Lung (tissue), 12 donors: ENCODE data around the gene FGD5. TPM values are rescaled to one million over a fixed set of nuclear protein-coding genes. Genes with fewer than 3 reads are reported as not detected.

Experiments
- ATAC-seq: fragments of 200-7000 bp; cut with Tn5 transposase; one replicate; pipeline ENCODE4 v1.9.1; 2020; ENCODE audit warnings: moderate number of reproducible peaks; ENCODE audit not compliant: insufficient read depth, low FRiP score
- DNase-seq, 3 donors: peaks; one replicate each; pipeline ENCODE4 v3.0.0-alpha.2; 2013 to 2017
- H3K27ac ChIP-seq, 2 donors: one replicate each; pipeline ENCODE4 v1.5.1; 2013; ENCODE audit warnings: mild to moderate bottlenecking in 2 of 2, moderate library complexity in 2 of 2, control low read depth in 1 of 2, inconsistent platforms in 1 of 2, low read depth in 1 of 2, low read length in 1 of 2
- H3K27me3 ChIP-seq, 3 donors: one replicate each; pipeline ENCODE4 v1.5.1; 2013; ENCODE audit warnings: low read length in 2 of 3; ENCODE audit not compliant: control insufficient read depth in 3 of 3, insufficient read depth in 3 of 3
- H3K36me3 ChIP-seq, 4 donors: one replicate each; pipeline ENCODE4 v1.5.1; 2013; ENCODE audit warnings: low read length in 4 of 4, mild to moderate bottlenecking in 1 of 4, moderate library complexity in 1 of 4; ENCODE audit not compliant: control insufficient read depth in 4 of 4, insufficient read depth in 4 of 4
- H3K4me1 ChIP-seq, 5 donors: one replicate each; pipeline ENCODE4 v1.5.1; 2013; ENCODE audit warnings: low read length in 5 of 5, mild to moderate bottlenecking in 2 of 5, moderate library complexity in 1 of 5; ENCODE audit not compliant: control insufficient read depth in 5 of 5, insufficient read depth in 5 of 5
- H3K4me3 ChIP-seq: one replicate; pipeline ENCODE4 v1.5.1; 2013; ENCODE audit warnings: mild to moderate bottlenecking, control low read depth, moderate library complexity
- H3K9ac ChIP-seq, 2 donors: one replicate each; pipeline ENCODE4 v1.5.1; 2013; ENCODE audit warnings: low read length in 2 of 2, control low read depth in 1 of 2; ENCODE audit not compliant: insufficient read depth in 1 of 2
- H3K9me3 ChIP-seq, 4 donors: one replicate each; pipeline ENCODE4 v1.5.1; 2013; ENCODE audit warnings: low read length in 3 of 4, mild to moderate bottlenecking in 1 of 4, moderate library complexity in 1 of 4; ENCODE audit not compliant: control insufficient read depth in 4 of 4, insufficient read depth in 3 of 4
- CTCF ChIP-seq: IDR thresholded peaks from 2 replicates; pipeline ENCODE4 v1.5.1; 2012; ENCODE audit warnings: mild to moderate bottlenecking; ENCODE audit errors: control extremely low read depth, extremely low read depth
- WGBS, 2 donors: extraction: QIAGEN DNeasy Blood & Tissue Kit; methylation state at CpG; one replicate each; pipeline ENCODE4 v1.1.7; 2013; 5-methylcytosine and 5-hydroxymethylcytosine counted together
- polyA plus RNA-seq, 2 donors: library from polyadenylated mRNA; stranded (reverse); fragments of 200-250 nt; gene quantifications; one replicate each; pipeline ENCODE4 v1.2.1, GENCODE V29; 2013
- total RNA-seq, 2 donors: library from RNA; depleted of rRNA in 1 of 2; stranded (reverse); fragments of >200 nt in 1 of 2; gene quantifications; one replicate each; pipeline ENCODE4 v1.2.1, GENCODE V29; 2014 to 2021
- donor health status: control.
- donor health status: control.
- donor health status: Bipolar disorder and iron deficiency.
- donor health status: healthy.
- donor health status: DM: yes; HTN: yes; CAD: no.

Gene FGD5
- total and polyA plus RNA-seq, 4 donors, result 14.6 to 58.5 (median 32.2) TPM

- Histone ChIP-seq H3K9ac (no peak overlapping the region), H3K27me3 (no peaks in the 10 kb centered on the region), H3K4me3 (no peak overlapping the region), H3K27ac (no peak overlapping the region), H3K4me1 (peaks cover 0 to 4% (median 1%) of the 10 kb centered on the region in 5 donors), H3K9me3 (no peaks in the 10 kb centered on the region), H3K36me3 (no peaks in the 10 kb centered on the region)
- no peak for TF ChIP-seq CTCF
- no peak for DNase-seq
- WGBS, 2 donors, result 50 to 74% methylated on average over 4 of the region's 4 CpGs
- ATAC-seq, result no peak
These were observed 161.9 kb downstream of the FGD5 start for GRCh38 chr3:14980689-14981088.

Other genes starting within 250 kb of the FGD5 start
- 10 to 100 TPM; 17.1 to 25.0 TPM for gene CCDC174, start 167.2 kb upstream of the FGD5 start, total RNA-seq
- gene CCDC174, start 167.2 kb upstream of the FGD5 start, polyA plus RNA-seq, result 10 to 100 TPM; 11.7 to 22.3 TPM
- under 1 TPM; 0.12 to 0.14 TPM for gene C3orf20, start 143.8 kb upstream of the FGD5 start, total RNA-seq
- under 1 TPM in 1 of 2 donors, not detected in 1; 0.03 TPM for gene C3orf20, start 143.8 kb upstream of the FGD5 start, polyA plus RNA-seq
- gene NR2C2, start 128.6 kb downstream of the FGD5 start, total RNA-seq, result 10 to 100 TPM; 39.3 to 71.0 TPM
- gene NR2C2, start 128.6 kb downstream of the FGD5 start, polyA plus RNA-seq, result 10 to 100 TPM in 1 of 2 donors, 1 to 10 TPM in 1; 9.2 to 10.4 TPM
- 10 to 100 TPM; 19.9 to 66.1 TPM for gene MRPS25, start 246.4 kb downstream of the FGD5 start, total RNA-seq
- 10 to 100 TPM; 48.8 to 71.5 TPM for gene MRPS25, start 246.4 kb downstream of the FGD5 start, polyA plus RNA-seq